Measurements from ENCODE around the gene VAV2. TPM values are rescaled to one million over a fixed set of nuclear protein-coding genes. Genes with fewer than 3 reads are reported as not detected.

The VAV2 gene
- total RNA-seq, 2 experiments from 2014 or later: 11.0 to 27.8 TPM

- intact Hi-C loops (cut with micrococcal nuclease; ENCODE audit: unreplicated experiment): loop anchor here (1.0 to 5.0 kb wide), 4 partner anchors 38 to 116 kb away; no protein-coding TSS in a partner anchor
- Histone ChIP-seq H2AFZ (ENCODE audit: low read length) (peak overlapping the region; percentile 65), H3K4me2 (ENCODE audit: low read length) (peak overlapping the region; percentile 98), H3K36me3 (ENCODE audit: insufficient read depth, low read length) (no peaks in the 10 kb centered on the region), H3K4me3 (ENCODE audit: low read depth, low read length, poor library complexity, severe bottlenecking) (peak overlapping the region; percentile 88), H3K79me2 (ENCODE audit: insufficient read depth, low read depth, low read length) (0 out of 2 replicates have a peak, but pooled peaks cover 3% of the 10 kb centered on the region), H4K20me1 (ENCODE audit: insufficient read depth, low read length) (0 out of 2 replicates have a peak, but pooled peaks cover 3% of the 10 kb centered on the region), H3K27ac (ENCODE audit: low read depth, low read length, poor library complexity, severe bottlenecking) (peak overlapping the region; percentile 16), H3K9me3 (ENCODE audit: low read length) (no peaks in the 10 kb centered on the region), H3K9me2 (ENCODE audit: insufficient read depth, low read length) (no peaks in the 10 kb centered on the region), H3K4me1 (ENCODE audit: insufficient read depth, low read length, poor library complexity, severe bottlenecking) (peaks cover 25% of the 10 kb centered on the region)
- ChIA-PET POLR2A (interaction anchor here (0.9 to 1.0 kb wide), 2 partner anchors 24 to 37 kb away, joined by 3 read pairs; no protein-coding TSS in a partner anchor), CTCF (ENCODE audit: unreplicated experiment) (interaction anchor here (0.9 kb wide), 1 partner anchor 211 kb away, joined by 5 read pairs; no protein-coding TSS in a partner anchor)
- peak; percentile 78 for DNase-seq (ENCODE audit: low spot score)
- BruUV-seq (replicated peaks): no TSS peak
- TF ChIP-seq EZH2phosphoT487 (IDR thresholded peaks at IDR 0.05; ENCODE audit: borderline replicate concordance, low read depth, low read length) (no peak), CTCF (conservative IDR thresholded peaks at IDR 0.05; ENCODE audit: low read length) (peak; percentile 76)
Observed at GRCh38 chr9:133992780-133993634, 883 bp upstream of the VAV2 start.

DNA sequence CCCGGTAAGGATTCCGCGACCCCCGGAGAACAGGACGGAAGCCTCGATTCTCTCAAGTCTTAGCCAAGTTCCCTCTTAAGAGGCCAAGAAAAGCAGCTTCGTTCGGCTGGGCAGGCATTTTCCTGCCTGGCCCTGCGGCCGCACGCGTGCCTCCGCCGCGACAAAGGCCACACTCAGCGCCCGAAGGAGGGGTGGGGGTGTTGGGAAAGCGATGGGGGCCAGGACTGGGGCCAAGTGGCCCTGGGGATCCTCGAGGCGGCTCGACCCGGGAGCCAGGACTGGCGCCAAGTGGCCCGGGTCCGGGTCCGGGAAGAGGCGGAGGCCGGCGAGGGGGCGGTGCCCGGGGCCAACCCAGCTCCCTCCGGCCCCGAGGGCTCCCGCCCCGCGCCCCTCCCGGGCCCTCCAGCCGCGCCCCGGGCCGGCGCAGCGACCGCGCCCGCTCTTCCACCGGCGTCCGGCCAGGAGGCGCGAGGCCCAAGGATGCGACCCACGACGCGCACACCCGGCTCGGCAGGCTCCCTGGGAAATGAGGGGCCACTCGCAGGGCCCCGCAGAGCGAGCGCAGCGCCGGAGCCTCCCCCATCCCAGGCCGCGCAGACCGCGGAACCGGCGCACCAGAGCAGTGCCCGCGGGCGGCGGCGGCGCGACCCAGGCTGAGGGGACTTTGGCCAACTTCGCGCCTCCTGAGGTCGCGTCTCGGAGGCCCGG lies 756 bp downstream of the VAV2 start:
- Histone ChIP-seq H3K9me2 (ENCODE audit: insufficient read depth, low read length) (no peaks in the 10 kb centered on the region), H3K4me3 (ENCODE audit: low read depth, low read length, poor library complexity, severe bottlenecking) (peak overlapping the region; percentile 88), H3K79me2 (ENCODE audit: insufficient read depth, low read depth, low read length) (0 out of 2 replicates have a peak, but pooled peaks cover 6% of the 10 kb centered on the region), H3K36me3 (ENCODE audit: insufficient read depth, low read length) (no peaks in the 10 kb centered on the region), H3K9me3 (ENCODE audit: low read length) (no peaks in the 10 kb centered on the region), H2AFZ (ENCODE audit: low read length) (no peak overlapping the region), H4K20me1 (ENCODE audit: insufficient read depth, low read length) (peaks cover 3% of the 10 kb centered on the region; the same call in 1 of the 2 replicates), H3K4me1 (ENCODE audit: insufficient read depth, low read length, poor library complexity, severe bottlenecking) (peaks cover 25% of the 10 kb centered on the region), H3K27ac (ENCODE audit: low read depth, low read length, poor library complexity, severe bottlenecking) (no peak overlapping the region), H3K4me2 (ENCODE audit: low read length) (peak overlapping the region; percentile 83)
- POLR2A ChIA-PET: interaction anchor here (0.6 kb wide), 1 partner anchor 35 kb away, joined by 3 read pairs; no protein-coding TSS in a partner anchor
- no TSS peak for BruUV-seq (replicated peaks)
- no peak for DNase-seq (ENCODE audit: low spot score)
- CTCF ChIA-PET (ENCODE audit: unreplicated experiment): no interaction called here
- TF ChIP-seq CTCF (conservative IDR thresholded peaks at IDR 0.05; ENCODE audit: low read length) (no peak), EZH2phosphoT487 (IDR thresholded peaks at IDR 0.05; ENCODE audit: borderline replicate concordance, low read depth, low read length) (no peak)
- intact Hi-C loops (cut with micrococcal nuclease; ENCODE audit: unreplicated experiment): loop anchor here (5.0 kb wide), 2 partner anchors 94 to 114 kb away; no protein-coding TSS in a partner anchor
